ENCODE measurements around the gene OLFML3.

DNA sequence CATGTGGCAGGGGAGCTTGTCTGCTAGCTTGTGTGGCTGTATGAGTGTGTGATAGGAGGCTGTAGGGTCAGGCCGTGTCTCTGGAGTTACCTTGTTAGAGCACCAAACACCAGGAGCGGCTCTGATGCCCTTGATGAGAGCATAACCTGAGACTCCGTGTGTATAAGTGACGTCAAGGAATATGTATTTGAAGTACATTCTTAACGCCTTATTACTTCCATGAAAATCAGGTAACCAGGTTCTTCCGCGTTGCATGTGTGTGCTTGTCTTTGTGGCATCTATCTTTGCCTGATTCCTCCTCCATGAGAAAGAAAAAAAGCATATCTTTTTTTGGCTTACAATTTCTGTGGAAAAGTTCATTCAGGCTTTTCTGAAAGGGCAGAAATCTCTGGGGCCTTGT lies 4.6 kb downstream of the OLFML3 start:
- TF ChIP-seq, protein P1, sequence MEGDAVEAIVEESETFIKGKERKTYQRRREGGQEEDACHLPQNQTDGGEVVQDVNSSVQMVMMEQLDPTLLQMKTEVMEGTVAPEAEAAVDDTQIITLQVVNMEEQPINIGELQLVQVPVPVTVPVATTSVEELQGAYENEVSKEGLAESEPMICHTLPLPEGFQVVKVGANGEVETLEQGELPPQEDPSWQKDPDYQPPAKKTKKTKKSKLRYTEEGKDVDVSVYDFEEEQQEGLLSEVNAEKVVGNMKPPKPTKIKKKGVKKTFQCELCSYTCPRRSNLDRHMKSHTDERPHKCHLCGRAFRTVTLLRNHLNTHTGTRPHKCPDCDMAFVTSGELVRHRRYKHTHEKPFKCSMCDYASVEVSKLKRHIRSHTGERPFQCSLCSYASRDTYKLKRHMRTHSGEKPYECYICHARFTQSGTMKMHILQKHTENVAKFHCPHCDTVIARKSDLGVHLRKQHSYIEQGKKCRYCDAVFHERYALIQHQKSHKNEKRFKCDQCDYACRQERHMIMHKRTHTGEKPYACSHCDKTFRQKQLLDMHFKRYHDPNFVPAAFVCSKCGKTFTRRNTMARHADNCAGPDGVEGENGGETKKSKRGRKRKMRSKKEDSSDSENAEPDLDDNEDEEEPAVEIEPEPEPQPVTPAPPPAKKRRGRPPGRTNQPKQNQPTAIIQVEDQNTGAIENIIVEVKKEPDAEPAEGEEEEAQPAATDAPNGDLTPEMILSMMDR (IDR thresholded peaks at IDR 0.05): no peak
- no peak for TF ChIP-seq POLR2A (IDR thresholded peaks at IDR 0.05)

Measured in right lobe of liver (tissue), 4 donors.